Left ventricle myocardium inferior (tissue), 1 donor: ENCODE measurements around the gene EVPLL. TPM values are rescaled to one million over a fixed set of nuclear protein-coding genes. Genes with fewer than 3 reads are reported as not detected.

Experiments
- DNase-seq: peaks from one replicate; pipeline ENCODE4 v3.0.0-alpha.2; 2020
- H3K27ac ChIP-seq: fragments of 200-600 bp; replicated peaks from 2 replicates; pipeline ENCODE4 v1.8.0; 2021
- H3K27me3 ChIP-seq: fragments of 200-600 bp; 2 replicates; pipeline ENCODE4 v1.8.0; 2021; ENCODE audit warnings: low read depth
- H3K36me3 ChIP-seq: fragments of 200-600 bp; 2 replicates; pipeline ENCODE4 v1.8.0; 2021
- H3K4me1 ChIP-seq: fragments of 200-600 bp; 2 replicates; pipeline ENCODE4 v1.8.0; 2021
- H3K4me3 ChIP-seq: fragments of 200-600 bp; 2 replicates; pipeline ENCODE4 v1.8.0; 2021; ENCODE audit warnings: mild to moderate bottlenecking, moderate library complexity
- H3K9me3 ChIP-seq: fragments of 200-600 bp; replicated peaks from 2 replicates; pipeline ENCODE4 v1.8.0; 2021
- intact Hi-C: fragments of 100-400 bp; cut with micrococcal nuclease; formaldehyde crosslinking; loops from one replicate; pipeline ENCODE4 v1.11.0; 2022
- total RNA-seq: library from RNA; stranded (reverse); fragmentation: NEBNext Ultra II Directional; extraction: Animal tissue kit (Norgen Biotek cat#: 25700); gene quantifications from one replicate; pipeline ENCODE4 v1.2.1, GENCODE V29; 2021
- TF ChIP-seq, protein P1 (sequence below): fragments of 200-600 bp; IDR thresholded peaks from 2 replicates; pipeline ENCODE4 v1.8.0; 2021; ENCODE audit warnings: antibody characterized with exemption, mild to moderate bottlenecking, borderline replicate concordance
- donor health status: DM: no; HTN: yes; CAD: no; lungs with severe emphysema.

The EVPLL gene
- total RNA-seq, 1 donor from 2014 or later, result not detected

DNA sequence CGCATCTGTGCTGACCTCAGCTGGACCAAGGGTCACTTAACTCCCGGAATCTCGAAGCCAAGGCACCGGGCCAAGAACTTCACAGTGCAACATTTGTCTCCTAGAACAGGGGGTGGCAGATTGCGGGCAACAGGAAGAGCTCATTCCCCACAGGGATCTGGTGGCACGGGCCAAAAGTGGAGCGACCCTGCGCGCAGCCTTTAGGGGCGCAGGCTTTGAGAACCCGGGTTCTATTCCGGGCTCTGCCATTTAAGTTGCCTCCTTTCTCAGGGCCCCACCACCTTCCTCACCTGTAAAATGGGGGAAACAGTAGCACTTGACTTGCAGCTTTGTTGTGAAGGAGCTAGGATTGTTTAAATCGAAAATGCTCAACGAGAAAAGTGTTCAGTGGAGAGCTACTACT is 14.9 kb upstream of the EVPLL start:
- Histone ChIP-seq H3K4me1 (peaks cover 24% of the 10 kb centered on the region), H3K9me3 (peaks cover 5% of the 10 kb centered on the region), H3K4me3 (peak overlapping the region; percentile 86), H3K27me3 (no peaks in the 10 kb centered on the region), H3K27ac (peak overlapping the region; percentile 81), H3K36me3 (no peaks in the 10 kb centered on the region)
- TF ChIP-seq, protein P1, sequence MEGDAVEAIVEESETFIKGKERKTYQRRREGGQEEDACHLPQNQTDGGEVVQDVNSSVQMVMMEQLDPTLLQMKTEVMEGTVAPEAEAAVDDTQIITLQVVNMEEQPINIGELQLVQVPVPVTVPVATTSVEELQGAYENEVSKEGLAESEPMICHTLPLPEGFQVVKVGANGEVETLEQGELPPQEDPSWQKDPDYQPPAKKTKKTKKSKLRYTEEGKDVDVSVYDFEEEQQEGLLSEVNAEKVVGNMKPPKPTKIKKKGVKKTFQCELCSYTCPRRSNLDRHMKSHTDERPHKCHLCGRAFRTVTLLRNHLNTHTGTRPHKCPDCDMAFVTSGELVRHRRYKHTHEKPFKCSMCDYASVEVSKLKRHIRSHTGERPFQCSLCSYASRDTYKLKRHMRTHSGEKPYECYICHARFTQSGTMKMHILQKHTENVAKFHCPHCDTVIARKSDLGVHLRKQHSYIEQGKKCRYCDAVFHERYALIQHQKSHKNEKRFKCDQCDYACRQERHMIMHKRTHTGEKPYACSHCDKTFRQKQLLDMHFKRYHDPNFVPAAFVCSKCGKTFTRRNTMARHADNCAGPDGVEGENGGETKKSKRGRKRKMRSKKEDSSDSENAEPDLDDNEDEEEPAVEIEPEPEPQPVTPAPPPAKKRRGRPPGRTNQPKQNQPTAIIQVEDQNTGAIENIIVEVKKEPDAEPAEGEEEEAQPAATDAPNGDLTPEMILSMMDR, result no peak
- DNase-seq, result peak; percentile 69
- intact Hi-C loops, result no loop called here

DNA sequence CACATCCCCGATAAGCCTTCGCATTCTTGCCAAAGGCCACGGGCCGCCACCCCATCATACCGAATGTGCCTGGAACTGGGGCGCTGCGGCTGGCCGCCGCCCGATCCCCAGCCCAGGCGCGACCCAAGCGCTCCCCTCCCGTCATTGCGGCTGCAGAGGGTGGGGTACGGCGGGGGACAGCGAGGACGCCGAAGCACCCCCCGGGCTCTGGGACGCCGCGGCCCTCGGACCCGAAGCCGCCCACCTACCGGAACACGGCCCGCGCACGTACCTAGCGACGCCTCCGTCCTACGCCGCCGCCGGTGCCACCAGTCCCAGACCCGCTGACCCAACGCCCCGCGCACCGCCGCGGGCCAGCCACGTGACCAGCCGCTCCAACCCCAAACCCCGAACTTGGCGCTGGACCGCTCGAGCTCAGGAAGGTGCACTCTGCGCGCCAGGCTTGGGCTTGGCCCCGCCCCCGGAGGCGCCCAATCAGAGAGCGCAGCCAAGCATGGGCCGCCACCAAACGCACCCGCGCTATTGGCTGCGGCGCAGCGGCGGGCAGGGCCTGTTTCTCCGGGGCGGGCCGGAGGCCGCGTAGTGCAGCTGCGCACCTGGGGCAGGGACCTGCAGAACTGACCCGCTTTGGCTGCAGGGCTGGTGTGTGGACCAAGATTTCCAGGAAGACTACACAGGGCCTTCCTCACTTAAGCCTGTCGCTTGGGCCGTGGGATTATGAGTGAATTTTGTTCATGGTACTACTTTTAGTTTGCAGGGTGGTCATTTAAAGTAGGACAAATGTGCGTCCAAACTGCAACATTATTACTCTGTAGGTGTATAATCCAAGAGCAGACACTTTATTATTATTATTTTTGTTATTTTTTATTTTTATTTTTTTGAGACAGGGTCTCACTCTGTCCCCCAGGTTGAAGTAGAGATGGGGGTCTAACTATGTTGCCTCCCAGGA is 14.2 kb upstream of the EVPLL start, which contains the start of gene SHMT1:
Gene SHMT1, minus strand, starts transcription at position 450 of the 949 bp plus-strand sequence. CDS start 7,569 bp downstream, outside the sequence.
- peak; percentile 95 for DNase-seq
- intact Hi-C loops, result no loop called here
- H3K36me3 ChIP-seq, result no peaks in the 10 kb centered on the region
- peak within 1 kb of the TSS; percentile 86 for H3K4me3 ChIP-seq
- H3K4me1 ChIP-seq, result peaks cover 24% of the 10 kb centered on the region
- TF ChIP-seq, protein P1, result no peak
- no peaks in the 10 kb centered on the region for H3K27me3 ChIP-seq
- H3K9me3 ChIP-seq, result peaks cover 5% of the 10 kb centered on the region
- peak within 1 kb of the TSS; percentile 81 for H3K27ac ChIP-seq

GRCh38 chr17:18364166-18364565 is 13.4 kb upstream of the EVPLL start:
- intact Hi-C loops, result no loop called here
- H3K4me1 ChIP-seq, result peaks cover 24% of the 10 kb centered on the region
- TF ChIP-seq, protein P1, result no peak
- peak overlapping the region; percentile 86 for H3K4me3 ChIP-seq
- no peaks in the 10 kb centered on the region for H3K27me3 ChIP-seq
- H3K36me3 ChIP-seq, result no peaks in the 10 kb centered on the region
- H3K9me3 ChIP-seq, result peaks cover 5% of the 10 kb centered on the region
- DNase-seq, result no peak
- no peak overlapping the region for H3K27ac ChIP-seq

DNA sequence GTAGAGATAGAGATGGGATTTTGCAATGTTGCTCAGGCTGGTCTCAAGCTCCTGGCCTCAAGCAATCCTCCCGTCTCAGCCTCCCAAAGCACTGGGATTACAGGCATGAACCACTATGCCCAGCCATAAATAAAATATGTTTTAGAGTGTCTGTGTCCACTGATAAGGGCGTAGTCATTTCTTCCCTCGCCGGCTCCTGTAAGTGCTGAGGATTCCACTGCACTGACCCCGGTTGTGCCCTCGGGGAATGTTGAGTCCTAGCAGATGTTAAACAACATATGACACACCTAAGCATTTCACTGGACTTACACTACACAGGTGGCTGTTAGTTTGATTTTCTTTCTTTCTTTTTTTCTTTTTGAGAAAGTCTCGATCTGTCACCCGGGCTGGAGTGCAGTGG is 8.6 kb upstream of the EVPLL start:
- intact Hi-C loops, result no loop called here
- Histone ChIP-seq H3K27ac (no peak overlapping the region), H3K4me1 (peaks cover under 1% of the 10 kb centered on the region), H3K36me3 (no peaks in the 10 kb centered on the region), H3K4me3 (no peak overlapping the region), H3K27me3 (no peaks in the 10 kb centered on the region), H3K9me3 (peaks cover 5% of the 10 kb centered on the region)
- TF ChIP-seq, protein P1, result no peak
- no peak for DNase-seq

- Histone ChIP-seq H3K27me3 (no peaks in the 10 kb centered on the region), H3K4me3 (no peak overlapping the region), H3K27ac (no peak overlapping the region), H3K9me3 (peaks cover 13% of the 10 kb centered on the region), H3K36me3 (no peaks in the 10 kb centered on the region), H3K4me1 (no peaks in the 10 kb centered on the region)
- no peak for DNase-seq
- intact Hi-C loops, result no loop called here
- TF ChIP-seq, protein P1, result no peak
These were observed 6.8 kb upstream of the EVPLL start for GRCh38 chr17:18370761-18371160.
